ENCODE measurements around the gene CSKMT.
"Not testable (repeated sequence)": the region's sequence is repeated elsewhere in the genome, so short reads cannot be mapped to it uniquely, and the experiment has no call there.

The CSKMT gene

DNA sequence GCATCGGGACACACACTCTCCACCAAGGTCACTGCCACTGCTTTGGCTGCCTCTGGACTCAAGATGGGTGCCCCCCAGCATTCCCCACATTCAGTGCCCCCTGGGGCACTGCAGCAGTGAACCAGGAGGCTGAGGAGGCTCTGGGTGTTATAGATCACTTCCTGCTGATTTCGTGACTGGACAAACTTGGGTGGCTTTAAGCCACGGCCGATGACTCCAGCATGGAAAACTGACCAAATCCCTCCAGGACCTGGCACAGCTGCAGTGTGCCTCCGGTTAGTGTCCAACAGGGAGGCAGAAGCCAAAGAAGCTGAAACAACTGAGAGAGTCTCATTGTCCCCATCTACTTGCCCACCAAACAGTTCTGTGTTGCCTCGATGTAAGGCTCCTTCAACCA lies 17.5 kb upstream of the CSKMT start:
- Mint-ChIP-seq H3K9me3 (no peaks in the 10 kb centered on the region), H3K27me3 (no peaks in the 10 kb centered on the region), H3K4me1 (ENCODE audit: low read depth) (peaks cover 46% of the 10 kb centered on the region), H3K27ac (no peak overlapping the region), H3K4me3 (no peak overlapping the region), H3K36me3 (ENCODE audit: low read depth) (peaks cover 69% of the 10 kb centered on the region)
- intact Hi-C loops (cut with micrococcal nuclease), result no loop called here

GRCh38 chr11:62648185-62648966 lies 16.7 kb upstream of the CSKMT start:
- no peaks in the 10 kb centered on the region for H3K9me3 Mint-ChIP-seq
- no peak overlapping the region for H3K4me3 Mint-ChIP-seq
- intact Hi-C loops (cut with micrococcal nuclease), result no loop called here
- no peaks in the 10 kb centered on the region for H3K27me3 Mint-ChIP-seq
- peaks cover 48% of the 10 kb centered on the region for H3K4me1 Mint-ChIP-seq (ENCODE audit: low read depth)
- H3K27ac Mint-ChIP-seq, result no peak overlapping the region
- peaks cover 67% of the 10 kb centered on the region for H3K36me3 Mint-ChIP-seq (ENCODE audit: low read depth)

DNA sequence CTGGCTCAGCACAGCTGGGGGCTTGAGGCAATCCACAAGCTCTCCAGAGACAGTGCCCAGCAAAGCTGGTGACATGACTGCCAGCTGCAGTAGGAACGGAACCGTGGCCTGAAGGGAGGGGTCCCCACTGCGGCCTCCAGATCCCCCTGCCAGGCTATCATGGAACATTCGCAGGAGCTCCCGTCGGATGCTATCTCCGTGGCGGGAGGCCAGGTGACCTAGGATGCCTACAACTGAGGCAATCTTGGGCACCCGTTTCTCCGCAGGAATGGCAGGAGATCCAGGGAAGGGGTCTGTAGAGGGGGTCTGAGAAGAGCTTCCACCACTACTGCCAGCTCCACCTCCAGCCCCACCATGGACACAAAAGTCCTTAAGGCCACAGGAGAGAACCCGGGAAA lies 16.1 kb upstream of the CSKMT start:
- no peaks in the 10 kb centered on the region for H3K27me3 Mint-ChIP-seq
- H3K36me3 Mint-ChIP-seq (ENCODE audit: low read depth), result peaks cover 61% of the 10 kb centered on the region
- peaks cover 52% of the 10 kb centered on the region for H3K4me1 Mint-ChIP-seq (ENCODE audit: low read depth)
- no peak overlapping the region for H3K27ac Mint-ChIP-seq
- no peak overlapping the region for H3K4me3 Mint-ChIP-seq
- no peaks in the 10 kb centered on the region for H3K9me3 Mint-ChIP-seq
- intact Hi-C loops (cut with micrococcal nuclease), result no loop called here

DNA sequence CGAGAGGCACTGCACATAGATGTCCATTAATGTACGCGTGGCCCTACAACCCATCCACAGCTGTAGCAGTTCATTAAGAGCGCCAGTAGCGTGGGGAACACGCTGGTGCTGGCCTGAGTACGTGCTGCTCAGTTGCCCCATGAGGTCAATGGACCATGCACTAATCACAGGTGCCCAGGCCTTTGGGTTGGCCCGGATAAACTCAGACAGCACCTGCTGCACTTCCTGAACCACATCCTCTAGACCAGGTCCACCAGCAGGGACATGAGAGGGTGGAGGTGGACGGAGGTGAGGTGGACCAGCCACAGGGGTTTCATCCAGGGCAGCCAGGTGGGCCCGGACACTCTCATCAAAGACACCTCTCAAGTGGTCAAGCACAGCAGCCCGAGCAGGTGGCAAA lies 15.6 kb upstream of the CSKMT start:
- Mint-ChIP-seq H3K4me1 (ENCODE audit: low read depth) (peaks cover 48% of the 10 kb centered on the region), H3K27me3 (no peaks in the 10 kb centered on the region), H3K36me3 (ENCODE audit: low read depth) (peaks cover 56% of the 10 kb centered on the region), H3K4me3 (no peak overlapping the region), H3K27ac (no peak overlapping the region), H3K9me3 (no peaks in the 10 kb centered on the region)
- intact Hi-C loops (cut with micrococcal nuclease), result no loop called here

GRCh38 chr11:62650283-62650682 lies 14.8 kb upstream of the CSKMT start:
- Mint-ChIP-seq H3K27ac (peak overlapping the region; percentile 43), H3K4me1 (ENCODE audit: low read depth) (peaks cover 41% of the 10 kb centered on the region), H3K36me3 (ENCODE audit: low read depth) (peaks cover 53% of the 10 kb centered on the region)
- H3K4me3 Mint-ChIP-seq; H3K27me3 Mint-ChIP-seq; H3K9me3 Mint-ChIP-seq; intact Hi-C loops (cut with micrococcal nuclease): not testable (repeated sequence)

GRCh38 chr11:62652161-62653006 lies 12.7 kb upstream of the CSKMT start:
- peaks cover 43% of the 10 kb centered on the region for H3K36me3 Mint-ChIP-seq (ENCODE audit: low read depth)
- intact Hi-C loops (cut with micrococcal nuclease), result loop anchor here (1.0 kb wide), 1 partner anchor 27 kb away; the partner anchor contains the start of gene UBXN1
- H3K4me1 Mint-ChIP-seq (ENCODE audit: low read depth), result peaks cover 26% of the 10 kb centered on the region
- H3K27ac Mint-ChIP-seq, result peak overlapping the region; percentile 93
- no peaks in the 10 kb centered on the region for H3K9me3 Mint-ChIP-seq
- H3K4me3 Mint-ChIP-seq, result peak overlapping the region; percentile 96
- no peaks in the 10 kb centered on the region for H3K27me3 Mint-ChIP-seq

DNA sequence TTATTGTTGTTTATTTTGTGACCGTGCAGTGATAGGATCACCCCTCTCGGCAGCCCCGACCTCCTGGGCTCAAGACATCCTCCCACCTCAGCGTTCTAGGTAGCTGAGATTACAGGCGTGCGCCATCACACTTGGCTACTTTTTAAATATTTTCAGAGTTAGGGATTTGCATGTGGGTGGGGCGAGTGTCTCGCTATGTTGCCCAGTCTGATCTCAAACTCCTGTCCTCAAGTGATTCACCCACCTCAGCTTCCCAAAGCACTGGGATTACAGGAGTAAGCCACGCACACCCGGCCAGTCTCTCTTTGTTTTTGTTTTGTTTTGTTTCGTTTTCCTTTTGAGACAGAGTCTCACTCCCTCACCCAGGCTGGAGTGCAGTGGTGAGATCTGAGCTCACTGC lies 10.8 kb upstream of the CSKMT start:
- intact Hi-C loops (cut with micrococcal nuclease), result no loop called here
- H3K27me3 Mint-ChIP-seq, result no peaks in the 10 kb centered on the region
- H3K4me3 Mint-ChIP-seq, result peak overlapping the region; percentile 21
- peaks cover 24% of the 10 kb centered on the region for H3K36me3 Mint-ChIP-seq (ENCODE audit: low read depth)
- H3K4me1 Mint-ChIP-seq (ENCODE audit: low read depth), result peaks cover 18% of the 10 kb centered on the region
- H3K27ac Mint-ChIP-seq, result peak overlapping the region; percentile 93
- no peaks in the 10 kb centered on the region for H3K9me3 Mint-ChIP-seq

DNA sequence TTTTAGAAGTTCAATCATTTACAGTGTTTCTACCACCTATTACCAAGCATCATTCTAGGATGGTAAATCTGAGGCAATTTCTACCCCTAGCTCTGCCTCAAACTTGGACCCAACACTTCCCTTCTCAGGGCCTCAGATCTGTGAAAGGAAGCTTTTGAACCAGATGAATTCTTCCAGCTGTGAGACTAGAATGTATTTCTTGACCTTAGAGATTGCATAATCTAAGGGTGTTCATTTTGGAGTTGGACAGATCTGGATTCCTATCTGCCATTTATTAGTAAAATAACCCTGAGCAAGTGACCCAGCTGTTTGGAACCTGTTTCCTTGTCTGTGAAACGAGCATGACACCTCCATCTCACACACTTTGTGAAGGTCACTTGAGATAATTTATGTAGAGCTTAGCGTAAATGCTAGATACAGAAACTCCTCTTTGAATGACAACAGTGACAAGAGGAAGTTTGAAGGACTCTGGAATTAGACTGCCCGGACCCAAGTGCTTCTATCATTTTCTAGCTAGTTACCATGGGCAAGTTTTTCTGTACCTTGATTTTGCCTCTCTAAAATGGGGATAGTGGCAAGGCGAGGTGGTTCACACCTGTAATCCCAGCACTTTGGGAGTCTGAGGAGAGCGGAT lies 8.2 kb upstream of the CSKMT start:
- peaks cover 8% of the 10 kb centered on the region for H3K36me3 Mint-ChIP-seq (ENCODE audit: low read depth)
- H3K27me3 Mint-ChIP-seq, result no peaks in the 10 kb centered on the region
- no peak overlapping the region for H3K27ac Mint-ChIP-seq
- intact Hi-C loops (cut with micrococcal nuclease), result no loop called here
- H3K4me3 Mint-ChIP-seq, result no peak overlapping the region
- peaks cover 13% of the 10 kb centered on the region for H3K4me1 Mint-ChIP-seq (ENCODE audit: low read depth)
- no peaks in the 10 kb centered on the region for H3K9me3 Mint-ChIP-seq

GRCh38 chr11:62664405-62665074 lies 572 bp upstream of the CSKMT start:
- H3K36me3 Mint-ChIP-seq (ENCODE audit: low read depth), result peaks cover 63% of the 10 kb centered on the region
- H3K4me1 Mint-ChIP-seq (ENCODE audit: low read depth), result peaks cover 29% of the 10 kb centered on the region
- no peaks in the 10 kb centered on the region for H3K27me3 Mint-ChIP-seq

DNA sequence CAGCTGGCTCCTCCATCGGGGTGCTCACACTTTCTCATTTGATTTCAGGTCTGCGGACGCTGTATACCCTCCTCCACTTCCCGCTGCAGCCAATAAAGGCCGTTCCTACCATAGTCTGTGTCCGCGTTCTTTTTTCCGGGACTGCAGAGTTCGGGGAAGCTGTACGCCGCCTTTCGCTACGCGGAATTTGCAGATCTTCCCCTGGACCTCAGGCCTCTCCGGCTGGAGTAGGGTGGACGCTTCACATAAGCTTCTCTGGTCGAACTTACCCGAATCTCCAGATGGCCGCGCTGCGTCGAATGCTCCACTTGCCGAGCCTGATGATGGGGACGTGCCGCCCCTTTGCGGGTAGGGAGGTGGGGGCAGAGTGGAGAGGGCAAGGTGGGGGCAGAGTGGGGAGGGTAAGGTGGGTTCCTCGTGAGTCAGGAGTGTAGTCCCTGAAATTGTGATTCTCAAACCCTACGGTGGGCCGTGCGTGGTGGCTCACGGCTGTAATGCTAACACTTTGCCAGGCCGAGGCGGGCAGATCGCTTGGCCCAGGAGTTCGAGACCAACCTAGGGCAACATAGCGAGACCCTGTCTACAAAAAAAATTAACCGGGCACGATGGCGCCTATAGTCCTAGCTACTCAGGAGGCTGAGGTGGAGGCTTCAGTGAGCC lies 617 bp downstream of the CSKMT start:
- peaks cover 39% of the 10 kb centered on the region for H3K4me1 Mint-ChIP-seq (ENCODE audit: low read depth)
- no peaks in the 10 kb centered on the region for H3K9me3 Mint-ChIP-seq
- intact Hi-C loops (cut with micrococcal nuclease), result no loop called here
- H3K27ac Mint-ChIP-seq, result peak overlapping the region; percentile 88
- H3K27me3 Mint-ChIP-seq, result no peaks in the 10 kb centered on the region
- H3K36me3 Mint-ChIP-seq (ENCODE audit: low read depth), result peaks cover 65% of the 10 kb centered on the region
- H3K4me3 Mint-ChIP-seq, result peak overlapping the region; percentile 94

More at GRCh38 chr11:62664405-62665074, 572 bp upstream of the CSKMT start:
- intact Hi-C loops (cut with micrococcal nuclease), result no loop called here
- Mint-ChIP-seq H3K4me3 (peak overlapping the region; percentile 94), H3K27ac (peak overlapping the region; percentile 88), H3K9me3 (no peaks in the 10 kb centered on the region)

- intact Hi-C loops (cut with micrococcal nuclease), result no loop called here
- Mint-ChIP-seq H3K27ac (peak overlapping the region; percentile 88), H3K4me1 (ENCODE audit: low read depth) (peaks cover 45% of the 10 kb centered on the region), H3K27me3 (no peaks in the 10 kb centered on the region), H3K9me3 (no peaks in the 10 kb centered on the region), H3K36me3 (ENCODE audit: low read depth) (peaks cover 70% of the 10 kb centered on the region), H3K4me3 (peak overlapping the region; percentile 94)
Measured at GRCh38 chr11:62666259-62666926, 1.3 kb downstream of the CSKMT start.

DNA sequence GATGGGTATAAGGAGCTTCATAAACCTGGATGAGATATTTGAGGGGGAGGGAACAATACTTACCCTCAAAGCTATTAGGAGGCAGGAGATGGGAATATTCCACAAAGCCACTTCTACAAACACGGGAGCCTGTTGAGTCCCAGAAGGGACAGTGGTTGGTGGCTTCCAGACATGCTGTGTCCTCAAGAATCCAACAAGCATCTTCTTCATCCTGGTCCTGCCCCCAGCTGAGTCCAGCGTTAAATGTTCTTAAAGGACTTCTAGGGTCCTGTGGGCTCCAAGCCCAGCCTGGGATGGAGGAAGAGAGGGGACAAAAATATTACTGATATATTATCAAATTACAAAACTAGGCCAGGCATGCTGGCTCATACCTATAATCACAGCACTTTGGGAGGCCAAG lies 2.3 kb downstream of the CSKMT start:
- no peak overlapping the region for H3K27ac Mint-ChIP-seq
- peaks cover 76% of the 10 kb centered on the region for H3K36me3 Mint-ChIP-seq (ENCODE audit: low read depth)
- intact Hi-C loops (cut with micrococcal nuclease), result no loop called here
- peaks cover 52% of the 10 kb centered on the region for H3K4me1 Mint-ChIP-seq (ENCODE audit: low read depth)
- H3K9me3 Mint-ChIP-seq, result no peaks in the 10 kb centered on the region
- H3K27me3 Mint-ChIP-seq, result no peaks in the 10 kb centered on the region
- no peak overlapping the region for H3K4me3 Mint-ChIP-seq
